WTC11 (cell line): ENCODE measurements around the gene CDK12. TPM values are rescaled to one million over a fixed set of nuclear protein-coding genes. Genes with fewer than 3 reads are reported as not detected.

Experiments used
- ATAC-seq: fragments of 200-7000 bp; cut with Tn5 transposase; 2 replicates; pipeline ENCODE4 v1.10.0; 2021; ENCODE audit warnings: mild to moderate bottlenecking, moderate library complexity
- CTCF ChIA-PET: fragments of 300-600 bp; sonication (Branson Sonifier 250); formaldehyde crosslinking; loops from one replicate; lab custom pipeline; 2021; ENCODE audit warnings: antibody characterized with exemption; lab: Charles Lee
- POLR2A ChIA-PET: fragments of 350-600 bp; sonication (Branson Sonifier 250); formaldehyde crosslinking; loops from one replicate; lab custom pipeline; 2021; ENCODE audit warnings: antibody characterized with exemption; lab: Charles Lee
- DNase-seq: peaks from one replicate; pipeline ENCODE4 v3.0.0; 2021; ENCODE audit warnings: low spot score
- H3K27ac Mint-ChIP-seq: 2 replicates; pipeline ENCODE4 v1.8.0; 2021; ENCODE audit warnings: mixed read lengths
- H3K27me3 Mint-ChIP-seq: 2 replicates; pipeline ENCODE4 v1.8.0; 2021; ENCODE audit warnings: low read depth, mild to moderate bottlenecking, moderate library complexity, mixed read lengths
- H3K36me3 Mint-ChIP-seq: 2 replicates; pipeline ENCODE4 v1.8.0; 2021; ENCODE audit warnings: mixed read lengths
- H3K4me1 Mint-ChIP-seq: 2 replicates; pipeline ENCODE4 v1.8.0; 2022; ENCODE audit warnings: mixed read lengths
- H3K4me3 Mint-ChIP-seq: 2 replicates; pipeline ENCODE4 v1.8.0; 2021; ENCODE audit warnings: mild to moderate bottlenecking, moderate library complexity, mixed read lengths
- H3K9me3 Mint-ChIP-seq: 2 replicates; pipeline ENCODE4 v1.8.0; 2021; ENCODE audit warnings: mixed read lengths
- ATF2 ChIP-seq: sonication (generic); formaldehyde crosslinking; IDR thresholded peaks from 2 replicates; pipeline ENCODE4 v1.8.1; 2022; ENCODE audit warnings: low read depth, missing genetic modification reagents, borderline replicate concordance
- ATF3 ChIP-seq: sonication (generic); formaldehyde crosslinking; conservative IDR thresholded peaks from 2 replicates; pipeline ENCODE4 v1.8.1; 2022; ENCODE audit warnings: mild to moderate bottlenecking, missing genetic modification reagents
- CDX4 ChIP-seq: fragments of 250-450 bp; sonication (Bioruptor Pico); IDR thresholded peaks from 2 replicates; pipeline ENCODE4 v1.9.0; 2021; ENCODE audit warnings: moderate library complexity, mild to moderate bottlenecking, inconsistent platforms, borderline replicate concordance
- CREB1 ChIP-seq: sonication (generic); formaldehyde crosslinking; IDR thresholded peaks from 2 replicates; pipeline ENCODE4 v1.8.0; 2023; ENCODE audit warnings: mild to moderate bottlenecking, missing genetic modification reagents
- ESRRA ChIP-seq: sonication (generic); formaldehyde crosslinking; IDR thresholded peaks from 2 replicates; pipeline ENCODE4 v1.8.1; 2022; ENCODE audit warnings: mild to moderate bottlenecking, missing genetic modification reagents, borderline replicate concordance
- ETV6 ChIP-seq: sonication (generic); formaldehyde crosslinking; IDR thresholded peaks from 2 replicates; pipeline ENCODE4 v1.8.1; 2022; ENCODE audit warnings: mild to moderate bottlenecking, missing genetic modification reagents
- FOXP1 ChIP-seq: sonication (generic); formaldehyde crosslinking; IDR thresholded peaks from 2 replicates; pipeline ENCODE4 v1.8.0; 2022; ENCODE audit warnings: missing genetic modification reagents, mild to moderate bottlenecking, moderate library complexity, borderline replicate concordance
- IRF2 ChIP-seq: sonication (generic); formaldehyde crosslinking; IDR thresholded peaks from 2 replicates; pipeline ENCODE4 v1.8.0; 2022; ENCODE audit warnings: low read depth, missing genetic modification reagents, borderline replicate concordance
- MLX ChIP-seq: sonication (generic); formaldehyde crosslinking; IDR thresholded peaks from 2 replicates; pipeline ENCODE4 v1.8.1; 2023; ENCODE audit warnings: mild to moderate bottlenecking, missing genetic modification reagents, moderate library complexity
- MXD4 ChIP-seq: fragments of 250-450 bp; sonication (Bioruptor Pico); IDR thresholded peaks from 2 replicates; pipeline ENCODE4 v1.8.0; 2021; ENCODE audit warnings: mild to moderate bottlenecking, moderate library complexity, borderline replicate concordance
- NR1H2 ChIP-seq: sonication (generic); formaldehyde crosslinking; IDR thresholded peaks from 2 replicates; pipeline ENCODE4 v1.9.0; 2021; ENCODE audit warnings: mild to moderate bottlenecking, moderate library complexity, missing genetic modification reagents
- NR2C2 ChIP-seq: sonication (generic); formaldehyde crosslinking; IDR thresholded peaks from 2 replicates; pipeline ENCODE4 v1.8.0; 2022; ENCODE audit warnings: mild to moderate bottlenecking, missing genetic modification reagents
- PREB ChIP-seq: sonication (generic); formaldehyde crosslinking; IDR thresholded peaks from 2 replicates; pipeline ENCODE4 v1.8.1; 2022; ENCODE audit warnings: mild to moderate bottlenecking, missing genetic modification reagents, moderate library complexity, borderline replicate concordance
- TEAD1 ChIP-seq: sonication (generic); formaldehyde crosslinking; IDR thresholded peaks from 2 replicates; pipeline ENCODE4 v1.8.0; 2022; ENCODE audit warnings: mild to moderate bottlenecking, missing genetic modification reagents
- TP53 ChIP-seq: sonication (generic); formaldehyde crosslinking; IDR thresholded peaks from 2 replicates; pipeline ENCODE4 v1.8.1; 2023; ENCODE audit warnings: mild to moderate bottlenecking, missing genetic modification reagents
- ZNF121 ChIP-seq: sonication (generic); formaldehyde crosslinking; IDR thresholded peaks from 2 replicates; pipeline ENCODE4 v1.8.0; 2023; ENCODE audit warnings: missing genetic modification reagents
- ZNF281 ChIP-seq: sonication (generic); formaldehyde crosslinking; IDR thresholded peaks from 2 replicates; pipeline ENCODE4 v1.8.0; 2023; ENCODE audit warnings: mild to moderate bottlenecking, missing genetic modification reagents
- total RNA-seq: library from RNA; stranded (reverse); gene quantifications from 3 replicates; pipeline ENCODE4 v1.2.3, GENCODE V29; 2021
- TF ChIP-seq, protein P1 (sequence below): sonication (generic); formaldehyde crosslinking; IDR thresholded peaks from 2 replicates; pipeline ENCODE4 v1.8.1; 2023; ENCODE audit warnings: mild to moderate bottlenecking, moderate library complexity, missing genetic modification reagents
- TF ChIP-seq, protein P2 (sequence below): sonication (generic); formaldehyde crosslinking; IDR thresholded peaks from 2 replicates; pipeline ENCODE4 v1.8.0; 2023; ENCODE audit warnings: missing genetic modification reagents, mild to moderate bottlenecking, borderline replicate concordance
- TF ChIP-seq, protein P3 (sequence below): sonication (generic); formaldehyde crosslinking; IDR thresholded peaks from 2 replicates; pipeline ENCODE4 v1.8.1; 2023; ENCODE audit warnings: mild to moderate bottlenecking, missing genetic modification reagents, moderate library complexity

Gene CDK12
- total RNA-seq, 1 experiment from 2014 or later = 58.4 TPM

GRCh38 chr17:39484178-39484577 is 22.9 kb downstream of the CDK12 start:
- H3K27ac Mint-ChIP-seq = no peak overlapping the region
- no peak for TF ChIP-seq ETV6
- TF ChIP-seq ATF3 (CRISPR knock-in tag) = no peak
- TF ChIP-seq ZNF121 (CRISPR knock-in tag) = no peak
- TF ChIP-seq IRF2 = no peak
- H3K27me3 Mint-ChIP-seq = no peaks in the 10 kb centered on the region
- DNase-seq (no peak), ATAC-seq (no peak)
- H3K4me3 Mint-ChIP-seq = no peak overlapping the region
- H3K4me1 Mint-ChIP-seq = no peaks in the 10 kb centered on the region
- H3K36me3 Mint-ChIP-seq = peaks cover 13% of the 10 kb centered on the region
- POLR2A ChIA-PET = no interaction called here
- no peaks in the 10 kb centered on the region for H3K9me3 Mint-ChIP-seq
- CTCF ChIA-PET = no interaction called here

GRCh38 chr17:39485555-39485954 is 24.3 kb downstream of the CDK12 start:
- H3K27me3 Mint-ChIP-seq = no peaks in the 10 kb centered on the region
- H3K36me3 Mint-ChIP-seq = peaks cover 7% of the 10 kb centered on the region
- H3K9me3 Mint-ChIP-seq = no peaks in the 10 kb centered on the region
- ChIA-PET CTCF (interaction anchor here (0.6 to 1.2 kb wide), 2 partner anchors 136 to 505 kb away, joined by 3 to 8 read pairs; no protein-coding TSS in a partner anchor), POLR2A (interaction anchor here (0.8 to 1.0 kb wide), 2 partner anchors 23 to 24 kb away, joined by 4 to 13 read pairs; partner anchors contain the start of gene CDK12)
- no peak for TF ChIP-seq NR1H2 (CRISPR knock-in tag)
- TF ChIP-seq ATF2 = no peak
- no peak for TF ChIP-seq ZNF281 (CRISPR knock-in tag)
- TF ChIP-seq, protein P1, sequence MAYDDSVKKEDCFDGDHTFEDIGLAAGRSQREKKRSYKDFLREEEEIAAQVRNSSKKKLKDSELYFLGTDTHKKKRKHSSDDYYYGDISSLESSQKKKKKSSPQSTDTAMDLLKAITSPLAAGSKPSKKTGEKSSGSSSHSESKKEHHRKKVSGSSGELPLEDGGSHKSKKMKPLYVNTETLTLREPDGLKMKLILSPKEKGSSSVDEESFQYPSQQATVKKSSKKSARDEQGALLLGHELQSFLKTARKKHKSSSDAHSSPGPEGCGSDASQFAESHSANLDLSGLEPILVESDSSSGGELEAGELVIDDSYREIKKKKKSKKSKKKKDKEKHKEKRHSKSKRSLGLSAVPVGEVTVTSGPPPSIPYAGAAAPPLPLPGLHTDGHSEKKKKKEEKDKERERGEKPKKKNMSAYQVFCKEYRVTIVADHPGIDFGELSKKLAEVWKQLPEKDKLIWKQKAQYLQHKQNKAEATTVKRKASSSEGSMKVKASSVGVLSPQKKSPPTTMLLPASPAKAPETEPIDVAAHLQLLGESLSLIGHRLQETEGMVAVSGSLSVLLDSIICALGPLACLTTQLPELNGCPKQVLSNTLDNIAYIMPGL (CRISPR knock-in tag) = no peak
- no peak for TF ChIP-seq TEAD1
- no peak for TF ChIP-seq FOXP1 (CRISPR knock-in tag)
- no peak for TF ChIP-seq MXD4 (CRISPR knock-in tag)
- no peak for TF ChIP-seq MLX (CRISPR knock-in tag)
- no peak for TF ChIP-seq PREB
- TF ChIP-seq CREB1 (CRISPR knock-in tag) = no peak
- no peak for TF ChIP-seq CDX4
- TF ChIP-seq ESRRA = no peak
- no peak for TF ChIP-seq NR2C2 (CRISPR knock-in tag)
- no peak for TF ChIP-seq TP53
- TF ChIP-seq, protein P2, sequence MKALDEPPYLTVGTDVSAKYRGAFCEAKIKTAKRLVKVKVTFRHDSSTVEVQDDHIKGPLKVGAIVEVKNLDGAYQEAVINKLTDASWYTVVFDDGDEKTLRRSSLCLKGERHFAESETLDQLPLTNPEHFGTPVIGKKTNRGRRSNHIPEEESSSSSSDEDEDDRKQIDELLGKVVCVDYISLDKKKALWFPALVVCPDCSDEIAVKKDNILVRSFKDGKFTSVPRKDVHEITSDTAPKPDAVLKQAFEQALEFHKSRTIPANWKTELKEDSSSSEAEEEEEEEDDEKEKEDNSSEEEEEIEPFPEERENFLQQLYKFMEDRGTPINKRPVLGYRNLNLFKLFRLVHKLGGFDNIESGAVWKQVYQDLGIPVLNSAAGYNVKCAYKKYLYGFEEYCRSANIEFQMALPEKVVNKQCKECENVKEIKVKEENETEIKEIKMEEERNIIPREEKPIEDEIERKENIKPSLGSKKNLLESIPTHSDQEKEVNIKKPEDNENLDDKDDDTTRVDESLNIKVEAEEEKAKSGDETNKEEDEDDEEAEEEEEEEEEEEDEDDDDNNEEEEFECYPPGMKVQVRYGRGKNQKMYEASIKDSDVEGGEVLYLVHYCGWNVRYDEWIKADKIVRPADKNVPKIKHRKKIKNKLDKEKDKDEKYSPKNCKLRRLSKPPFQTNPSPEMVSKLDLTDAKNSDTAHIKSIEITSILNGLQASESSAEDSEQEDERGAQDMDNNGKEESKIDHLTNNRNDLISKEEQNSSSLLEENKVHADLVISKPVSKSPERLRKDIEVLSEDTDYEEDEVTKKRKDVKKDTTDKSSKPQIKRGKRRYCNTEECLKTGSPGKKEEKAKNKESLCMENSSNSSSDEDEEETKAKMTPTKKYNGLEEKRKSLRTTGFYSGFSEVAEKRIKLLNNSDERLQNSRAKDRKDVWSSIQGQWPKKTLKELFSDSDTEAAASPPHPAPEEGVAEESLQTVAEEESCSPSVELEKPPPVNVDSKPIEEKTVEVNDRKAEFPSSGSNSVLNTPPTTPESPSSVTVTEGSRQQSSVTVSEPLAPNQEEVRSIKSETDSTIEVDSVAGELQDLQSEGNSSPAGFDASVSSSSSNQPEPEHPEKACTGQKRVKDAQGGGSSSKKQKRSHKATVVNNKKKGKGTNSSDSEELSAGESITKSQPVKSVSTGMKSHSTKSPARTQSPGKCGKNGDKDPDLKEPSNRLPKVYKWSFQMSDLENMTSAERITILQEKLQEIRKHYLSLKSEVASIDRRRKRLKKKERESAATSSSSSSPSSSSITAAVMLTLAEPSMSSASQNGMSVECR (CRISPR knock-in tag) = no peak
- TF ChIP-seq, protein P3, sequence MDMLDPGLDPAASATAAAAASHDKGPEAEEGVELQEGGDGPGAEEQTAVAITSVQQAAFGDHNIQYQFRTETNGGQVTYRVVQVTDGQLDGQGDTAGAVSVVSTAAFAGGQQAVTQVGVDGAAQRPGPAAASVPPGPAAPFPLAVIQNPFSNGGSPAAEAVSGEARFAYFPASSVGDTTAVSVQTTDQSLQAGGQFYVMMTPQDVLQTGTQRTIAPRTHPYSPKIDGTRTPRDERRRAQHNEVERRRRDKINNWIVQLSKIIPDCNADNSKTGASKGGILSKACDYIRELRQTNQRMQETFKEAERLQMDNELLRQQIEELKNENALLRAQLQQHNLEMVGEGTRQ = no peak
- H3K4me3 Mint-ChIP-seq = no peak overlapping the region
- no peaks in the 10 kb centered on the region for H3K4me1 Mint-ChIP-seq
- no peak for ATAC-seq
- no peak for DNase-seq
- H3K27ac Mint-ChIP-seq = no peak overlapping the region
